ENCODE results near the gene MYZAP.

DNA sequence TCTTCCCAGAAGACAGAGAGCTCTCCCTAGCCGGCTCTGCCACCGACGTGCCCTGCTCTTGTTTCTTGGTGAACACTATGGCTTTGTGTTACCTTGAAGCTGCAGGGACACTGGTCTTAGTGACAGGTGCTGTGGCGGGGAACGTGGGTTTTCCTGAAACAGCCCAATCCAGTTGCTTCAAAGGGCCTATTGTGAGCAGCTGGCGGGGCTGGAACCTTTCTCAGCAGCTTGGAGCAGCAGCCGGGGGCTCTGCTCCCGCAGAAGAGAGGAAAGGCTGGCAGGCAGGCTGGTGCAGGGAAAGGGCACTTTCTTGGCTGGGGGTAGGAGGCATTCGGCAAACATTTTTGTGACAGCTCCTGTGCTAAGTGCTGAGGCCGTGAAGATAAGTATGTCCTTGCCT, 12.8 kb downstream of the MYZAP start:
- TF ChIP-seq CTCF (IDR thresholded peaks at IDR 0.05; ENCODE audit: borderline replicate concordance, extremely low read depth, low read length, poor library complexity, severe bottlenecking) (no peak), EZH2 (IDR thresholded peaks at IDR 0.05; ENCODE audit: borderline replicate concordance, low read depth, low read length, severe bottlenecking) (no peak)
